Measurements from ENCODE around the gene PPP1R15A.
"Not testable (repeated sequence)": the region's sequence is repeated elsewhere in the genome, so short reads cannot be mapped to it uniquely, and the experiment has no call there.

Gene PPP1R15A

DNA sequence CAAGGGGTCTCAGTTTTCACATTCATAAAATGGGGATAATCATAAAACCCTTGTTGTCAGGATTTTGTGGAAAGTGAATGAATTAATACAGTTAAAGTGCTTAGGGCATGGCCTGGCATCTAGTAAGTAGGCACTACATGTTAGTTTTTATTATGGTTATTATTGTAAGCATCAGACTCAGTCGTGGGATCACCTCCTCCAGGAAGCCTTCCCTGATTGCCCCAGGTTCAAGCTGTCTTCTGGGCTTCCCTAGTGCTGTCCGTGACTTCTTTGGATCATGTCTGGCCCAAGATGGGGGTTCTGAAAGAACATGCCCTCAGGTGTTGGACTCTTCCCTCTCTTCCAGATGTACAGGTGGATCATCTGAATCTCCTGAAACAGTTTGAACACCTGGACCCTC, 38.6 kb downstream of the PPP1R15A start:
- FAIRE-seq (no peak), DNase-seq (ENCODE audit: insufficient read length, low spot score) (peak; percentile 11)
- TF ChIP-seq, protein P1, sequence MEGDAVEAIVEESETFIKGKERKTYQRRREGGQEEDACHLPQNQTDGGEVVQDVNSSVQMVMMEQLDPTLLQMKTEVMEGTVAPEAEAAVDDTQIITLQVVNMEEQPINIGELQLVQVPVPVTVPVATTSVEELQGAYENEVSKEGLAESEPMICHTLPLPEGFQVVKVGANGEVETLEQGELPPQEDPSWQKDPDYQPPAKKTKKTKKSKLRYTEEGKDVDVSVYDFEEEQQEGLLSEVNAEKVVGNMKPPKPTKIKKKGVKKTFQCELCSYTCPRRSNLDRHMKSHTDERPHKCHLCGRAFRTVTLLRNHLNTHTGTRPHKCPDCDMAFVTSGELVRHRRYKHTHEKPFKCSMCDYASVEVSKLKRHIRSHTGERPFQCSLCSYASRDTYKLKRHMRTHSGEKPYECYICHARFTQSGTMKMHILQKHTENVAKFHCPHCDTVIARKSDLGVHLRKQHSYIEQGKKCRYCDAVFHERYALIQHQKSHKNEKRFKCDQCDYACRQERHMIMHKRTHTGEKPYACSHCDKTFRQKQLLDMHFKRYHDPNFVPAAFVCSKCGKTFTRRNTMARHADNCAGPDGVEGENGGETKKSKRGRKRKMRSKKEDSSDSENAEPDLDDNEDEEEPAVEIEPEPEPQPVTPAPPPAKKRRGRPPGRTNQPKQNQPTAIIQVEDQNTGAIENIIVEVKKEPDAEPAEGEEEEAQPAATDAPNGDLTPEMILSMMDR (IDR thresholded peaks at IDR 0.05; ENCODE audit: insufficient read depth, missing control alignments): no peak

- no peak for FAIRE-seq
- TF ChIP-seq, protein P1 (IDR thresholded peaks at IDR 0.05; ENCODE audit: insufficient read depth, missing control alignments): no peak
Observed at GRCh38 chr19:48913114-48913889, 41.1 kb downstream of the PPP1R15A start.

DNA sequence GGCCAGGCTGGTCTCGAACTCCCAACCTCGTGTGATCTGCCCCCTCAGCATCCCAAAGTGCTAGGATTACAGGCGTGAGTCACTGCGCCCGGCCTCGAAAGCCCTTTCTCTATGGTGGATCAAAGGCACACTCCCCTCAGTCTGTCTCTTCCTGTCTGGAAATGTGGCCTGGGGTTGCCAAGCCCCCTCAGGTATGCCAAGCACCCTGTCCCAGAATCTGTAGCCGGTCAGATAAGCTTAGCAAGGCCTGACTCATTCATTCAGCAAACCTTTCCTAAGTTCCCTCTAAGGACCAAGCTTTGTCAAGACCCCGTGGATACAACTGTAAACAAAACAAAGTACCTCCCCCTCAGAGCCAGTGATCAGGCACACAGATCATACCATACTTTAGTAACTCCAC, 42.0 kb downstream of the PPP1R15A start:
- DNase-seq (ENCODE audit: insufficient read length, low spot score) (no peak), FAIRE-seq (no peak)
- TF ChIP-seq, protein P1 (IDR thresholded peaks at IDR 0.05; ENCODE audit: insufficient read depth, missing control alignments): no peak

More at GRCh38 chr19:48913114-48913889, 41.1 kb downstream of the PPP1R15A start:
- DNase-seq (ENCODE audit: insufficient read length, low spot score): no peak

- TF ChIP-seq, protein P1 (IDR thresholded peaks at IDR 0.05; ENCODE audit: insufficient read depth, missing control alignments): no peak
- no peak for DNase-seq (ENCODE audit: insufficient read length, low spot score)
- FAIRE-seq: no peak
Observed at GRCh38 chr19:48915757-48916156, 43.5 kb downstream of the PPP1R15A start.

DNA sequence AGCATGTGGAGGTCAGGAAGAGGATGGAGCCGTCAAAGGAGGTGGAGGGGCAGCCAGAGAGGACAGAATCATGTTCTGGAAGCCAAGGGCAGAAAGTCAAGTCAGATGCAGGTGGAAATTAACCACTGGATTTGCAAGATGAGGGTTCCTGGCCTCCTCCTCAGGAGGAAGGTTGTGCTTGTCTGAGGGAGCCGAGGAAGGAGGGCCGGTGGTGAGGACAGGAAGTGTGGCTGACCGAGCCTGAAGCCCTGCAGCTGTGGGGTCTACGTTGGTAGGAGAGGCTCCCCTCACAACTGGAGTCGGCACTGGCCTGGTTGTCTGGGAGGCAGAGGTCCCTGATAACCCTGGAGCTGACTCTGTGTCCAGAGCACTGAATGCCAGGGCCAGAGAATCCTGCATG, 45.9 kb downstream of the PPP1R15A start:
- DNase-seq (ENCODE audit: insufficient read length, low spot score) (no peak), FAIRE-seq (no peak)
- TF ChIP-seq, protein P1 (IDR thresholded peaks at IDR 0.05; ENCODE audit: insufficient read depth, missing control alignments): no peak

- DNase-seq (ENCODE audit: insufficient read length, low spot score) (no peak), FAIRE-seq (no peak)
- TF ChIP-seq, protein P1 (IDR thresholded peaks at IDR 0.05; ENCODE audit: insufficient read depth, missing control alignments): no peak
Observed at GRCh38 chr19:48918801-48919247, 46.6 kb downstream of the PPP1R15A start.

DNA sequence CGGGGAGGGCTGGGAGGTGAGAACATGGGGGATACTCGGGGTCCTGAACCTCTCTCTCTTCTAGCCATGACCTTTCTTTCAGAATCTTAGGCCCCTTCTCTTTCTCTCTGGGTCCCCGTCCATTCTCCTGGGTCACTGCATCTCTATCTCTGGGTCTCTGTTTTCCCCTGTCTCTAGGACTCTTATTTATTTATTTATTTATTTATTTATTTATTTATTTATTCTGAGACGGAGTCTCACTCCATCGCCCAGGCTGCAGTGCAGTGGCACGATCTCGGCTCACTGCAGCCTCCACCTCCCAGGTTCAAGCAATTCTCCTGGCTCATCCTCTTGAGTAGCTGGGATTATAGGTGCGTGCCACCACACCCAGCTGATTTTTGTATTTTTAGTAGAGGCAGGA, 47.0 kb downstream of the PPP1R15A start:
- DNase-seq (ENCODE audit: insufficient read length, low spot score); FAIRE-seq: not testable (repeated sequence)

Data from D721Med (cell line).